IMR-90 (cell line): ENCODE measurements around the gene VAT1L.

Source experiments
- BHLHE40 ChIP-seq: fragments of 150-350 bp; IDR thresholded peaks from 2 replicates; pipeline ENCODE4 v1.6.1; 2016; ENCODE audit warnings: mild to moderate bottlenecking, low read depth, low read length
- MAZ ChIP-seq: IDR thresholded peaks from 2 replicates; pipeline ENCODE4 v1.6.1; 2012; ENCODE audit warnings: low read depth, mild to moderate bottlenecking, low read length, improper control_type of control experiment, moderate library complexity, borderline replicate concordance
- POLR2A ChIP-seq: IDR thresholded peaks from 2 replicates; pipeline ENCODE4 v1.6.1; 2012; ENCODE audit warnings: mild to moderate bottlenecking, low read depth, low read length
- RAD21 ChIP-seq: IDR thresholded peaks from 2 replicates; pipeline ENCODE4 v1.6.1; 2012; ENCODE audit warnings: low read length, improper control_type of control experiment
- SMC3 ChIP-seq: fragments of 150-350 bp; IDR thresholded peaks from 2 replicates; pipeline ENCODE4 v1.6.1; 2016; ENCODE audit warnings: low read depth, mild to moderate bottlenecking, antibody characterized with exemption, low read length, moderate library complexity
- TF ChIP-seq, protein P1 (sequence below): conservative IDR thresholded peaks from 2 replicates; pipeline ENCODE4 v1.5.1; 2012; ENCODE audit warnings: mild to moderate bottlenecking, low read depth, low read length, improper control_type of control experiment
- TF ChIP-seq, protein P2 (sequence below): fragments of 150-350 bp; IDR thresholded peaks from 2 replicates; pipeline ENCODE4 v1.6.1; 2016; ENCODE audit warnings: low read depth, mild to moderate bottlenecking, low read length, moderate library complexity, borderline replicate concordance

DNA sequence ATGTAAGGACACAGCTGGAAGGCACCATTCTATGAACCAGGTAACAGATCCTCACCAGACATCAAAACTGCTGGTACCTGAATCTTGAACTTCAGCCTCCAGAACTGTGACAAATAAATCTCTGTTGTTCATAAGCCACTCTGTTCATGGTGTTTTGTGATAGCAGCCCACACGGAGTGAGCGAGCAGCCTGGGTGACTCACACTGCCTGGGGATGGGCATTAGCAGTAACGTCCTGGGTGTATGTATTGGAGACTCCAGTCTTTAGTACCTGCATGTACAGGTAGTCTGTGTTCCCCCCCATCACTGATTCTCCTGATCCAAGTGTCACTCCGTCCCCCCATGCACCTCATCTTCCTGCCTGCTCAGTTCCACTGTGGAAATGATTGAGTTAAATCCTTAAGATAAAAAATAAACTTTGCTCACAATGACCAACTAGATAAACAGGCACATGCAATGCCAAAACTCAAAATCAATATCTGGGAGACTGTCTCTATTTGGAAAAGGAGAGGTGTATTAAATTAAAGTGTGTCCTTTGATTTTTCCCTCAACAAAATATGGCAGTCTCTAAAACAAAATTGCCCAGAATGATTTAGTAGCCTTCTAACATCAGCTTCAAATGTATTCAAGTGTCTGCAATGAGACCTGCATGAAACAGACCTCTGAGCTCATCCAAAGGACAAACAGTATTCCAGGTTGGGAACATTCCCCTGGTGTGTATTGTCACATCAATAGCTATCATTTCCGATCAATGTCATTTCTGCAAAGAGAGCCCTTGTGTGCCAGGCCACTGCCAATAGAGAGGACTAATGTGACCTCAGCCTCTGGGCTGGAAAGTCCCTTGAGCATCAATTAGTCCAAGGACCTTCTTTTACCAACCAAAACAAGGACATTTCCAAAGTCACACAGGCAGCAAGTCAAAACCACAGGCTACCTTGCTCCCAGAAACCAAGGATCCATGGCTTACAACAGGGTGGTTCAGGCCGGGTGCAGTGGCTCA is 12.2 kb upstream of the VAT1L start:
- TF ChIP-seq, protein P1, sequence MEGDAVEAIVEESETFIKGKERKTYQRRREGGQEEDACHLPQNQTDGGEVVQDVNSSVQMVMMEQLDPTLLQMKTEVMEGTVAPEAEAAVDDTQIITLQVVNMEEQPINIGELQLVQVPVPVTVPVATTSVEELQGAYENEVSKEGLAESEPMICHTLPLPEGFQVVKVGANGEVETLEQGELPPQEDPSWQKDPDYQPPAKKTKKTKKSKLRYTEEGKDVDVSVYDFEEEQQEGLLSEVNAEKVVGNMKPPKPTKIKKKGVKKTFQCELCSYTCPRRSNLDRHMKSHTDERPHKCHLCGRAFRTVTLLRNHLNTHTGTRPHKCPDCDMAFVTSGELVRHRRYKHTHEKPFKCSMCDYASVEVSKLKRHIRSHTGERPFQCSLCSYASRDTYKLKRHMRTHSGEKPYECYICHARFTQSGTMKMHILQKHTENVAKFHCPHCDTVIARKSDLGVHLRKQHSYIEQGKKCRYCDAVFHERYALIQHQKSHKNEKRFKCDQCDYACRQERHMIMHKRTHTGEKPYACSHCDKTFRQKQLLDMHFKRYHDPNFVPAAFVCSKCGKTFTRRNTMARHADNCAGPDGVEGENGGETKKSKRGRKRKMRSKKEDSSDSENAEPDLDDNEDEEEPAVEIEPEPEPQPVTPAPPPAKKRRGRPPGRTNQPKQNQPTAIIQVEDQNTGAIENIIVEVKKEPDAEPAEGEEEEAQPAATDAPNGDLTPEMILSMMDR, result no peak
- TF ChIP-seq MAZ (no peak), SMC3 (0 out of 2 replicates have a peak, but pooled peaks have one; percentile 7), POLR2A (no peak), RAD21 (no peak), BHLHE40 (no peak)
- TF ChIP-seq, protein P2, sequence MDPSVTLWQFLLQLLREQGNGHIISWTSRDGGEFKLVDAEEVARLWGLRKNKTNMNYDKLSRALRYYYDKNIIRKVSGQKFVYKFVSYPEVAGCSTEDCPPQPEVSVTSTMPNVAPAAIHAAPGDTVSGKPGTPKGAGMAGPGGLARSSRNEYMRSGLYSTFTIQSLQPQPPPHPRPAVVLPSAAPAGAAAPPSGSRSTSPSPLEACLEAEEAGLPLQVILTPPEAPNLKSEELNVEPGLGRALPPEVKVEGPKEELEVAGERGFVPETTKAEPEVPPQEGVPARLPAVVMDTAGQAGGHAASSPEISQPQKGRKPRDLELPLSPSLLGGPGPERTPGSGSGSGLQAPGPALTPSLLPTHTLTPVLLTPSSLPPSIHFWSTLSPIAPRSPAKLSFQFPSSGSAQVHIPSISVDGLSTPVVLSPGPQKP, result no peak
